Measurements from ENCODE around the gene PDLIM4.

PDLIM4 gene

DNA sequence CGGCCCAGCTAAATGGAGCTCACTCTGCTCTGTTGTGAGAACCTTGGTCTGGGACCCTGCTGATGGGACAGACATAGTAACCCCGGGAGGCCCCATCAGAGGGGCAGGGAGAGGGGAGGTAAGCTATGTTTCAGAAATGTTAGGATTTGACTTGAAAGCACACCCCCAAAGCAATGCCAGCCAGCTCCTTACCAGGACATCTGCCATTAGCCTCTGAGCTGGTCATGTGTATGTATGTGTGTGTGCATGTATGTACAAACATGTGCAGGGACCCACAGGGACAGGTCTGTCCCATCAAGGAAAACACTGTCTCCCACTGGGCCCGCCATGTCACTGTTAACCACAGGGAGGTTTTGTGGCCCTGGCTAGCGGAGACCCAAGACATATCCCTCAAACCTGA lies 51.2 kb downstream of the PDLIM4 start:
- Histone ChIP-seq H3K18ac (ENCODE audit: low read depth in 1 of 2, low read length in 2 of 2) (no peak overlapping the region), H3K4ac (ENCODE audit: low read depth in 1 of 2, low read length in 2 of 2) (no peak overlapping the region), H3K14ac (ENCODE audit: low read length in 2 of 2) (no peak overlapping the region), H3K23ac (ENCODE audit: low read length in 2 of 2) (no peak overlapping the region), H2AK5ac (ENCODE audit: low read length, severe bottlenecking) (no peak overlapping the region), H2BK120ac (ENCODE audit: low read depth, low read length) (no peak overlapping the region), H2BK5ac (ENCODE audit: low read depth, low read length, poor library complexity, severe bottlenecking) (no peak overlapping the region), H3K4me2 (ENCODE audit: low read length, poor library complexity, severe bottlenecking) (no peak overlapping the region), H3K4me1 (ENCODE audit: control insufficient read depth, insufficient read depth, low read depth, low read length) (no peaks in the 10 kb centered on the region), H3K27ac (ENCODE audit: low read length, poor library complexity, severe bottlenecking) (no peak overlapping the region), H3K27me3 (ENCODE audit: control insufficient read depth in 1 of 2, insufficient read depth in 1 of 2, low read length in 2 of 2) (no peaks in the 10 kb centered on the region), H3K79me1 (replicated peaks; ENCODE audit: low read length, poor library complexity, severe bottlenecking) (peaks cover 23% of the 10 kb centered on the region), H4K8ac (ENCODE audit: low read length) (no peak overlapping the region), H3K9me3 (ENCODE audit: control insufficient read depth, low read length) (peaks cover 10% of the 10 kb centered on the region), H2BK12ac (ENCODE audit: low read length in 2 of 2) (no peak overlapping the region), H3K4me3 (ENCODE audit: insufficient read depth in 1 of 2, low read depth in 1 of 2, low read length in 2 of 2) (no peak overlapping the region), H4K91ac (ENCODE audit: low read length) (no peak overlapping the region), H2BK15ac (ENCODE audit: low read depth, poor library complexity, severe bottlenecking) (no peak overlapping the region), H2AFZ (ENCODE audit: low read depth, low read length) (no peak overlapping the region), H3K9ac (ENCODE audit: low read length) (no peak overlapping the region), H3K36me3 (ENCODE audit: control insufficient read depth in 1 of 2, insufficient read depth in 2 of 2, low read depth in 1 of 2, low read length in 2 of 2) (peaks cover 0 to 17% of the 10 kb centered on the region in 2 experiments)
- no peak for DNase-seq
- WGBS: 96% methylated on average over 4 of the region's 4 CpGs

GRCh38 chr5:132309679-132310078 lies 52.2 kb downstream of the PDLIM4 start:
- DNase-seq: no peak
- Histone ChIP-seq H3K18ac (ENCODE audit: low read depth in 1 of 2, low read length in 2 of 2) (no peak overlapping the region), H3K27me3 (ENCODE audit: control insufficient read depth in 1 of 2, insufficient read depth in 1 of 2, low read length in 2 of 2) (no peaks in the 10 kb centered on the region), H3K23ac (ENCODE audit: low read length in 2 of 2) (no peak overlapping the region), H2BK12ac (ENCODE audit: low read length in 2 of 2) (no peak overlapping the region), H3K9ac (ENCODE audit: low read length) (no peak overlapping the region), H2AFZ (ENCODE audit: low read depth, low read length) (no peak overlapping the region), H2BK15ac (ENCODE audit: low read depth, poor library complexity, severe bottlenecking) (no peak overlapping the region), H3K9me3 (ENCODE audit: control insufficient read depth, low read length) (peaks cover 10% of the 10 kb centered on the region), H3K4me2 (ENCODE audit: low read length, poor library complexity, severe bottlenecking) (no peak overlapping the region), H4K91ac (ENCODE audit: low read length) (no peak overlapping the region), H3K27ac (ENCODE audit: low read length, poor library complexity, severe bottlenecking) (no peak overlapping the region), H3K4me3 (ENCODE audit: insufficient read depth in 1 of 2, low read depth in 1 of 2, low read length in 2 of 2) (no peak overlapping the region), H3K4ac (ENCODE audit: low read depth in 1 of 2, low read length in 2 of 2) (no peak overlapping the region), H4K8ac (ENCODE audit: low read length) (no peak overlapping the region), H3K14ac (ENCODE audit: low read length in 2 of 2) (no peak overlapping the region), H3K79me1 (replicated peaks; ENCODE audit: low read length, poor library complexity, severe bottlenecking) (peaks cover 21% of the 10 kb centered on the region), H3K4me1 (ENCODE audit: control insufficient read depth, insufficient read depth, low read depth, low read length) (no peaks in the 10 kb centered on the region), H3K36me3 (ENCODE audit: control insufficient read depth in 1 of 2, insufficient read depth in 2 of 2, low read depth in 1 of 2, low read length in 2 of 2) (peaks cover 4 to 24% of the 10 kb centered on the region in 2 experiments), H2BK5ac (ENCODE audit: low read depth, low read length, poor library complexity, severe bottlenecking) (no peak overlapping the region), H2AK5ac (ENCODE audit: low read length, severe bottlenecking) (no peak overlapping the region), H2BK120ac (ENCODE audit: low read depth, low read length) (no peak overlapping the region)

DNA sequence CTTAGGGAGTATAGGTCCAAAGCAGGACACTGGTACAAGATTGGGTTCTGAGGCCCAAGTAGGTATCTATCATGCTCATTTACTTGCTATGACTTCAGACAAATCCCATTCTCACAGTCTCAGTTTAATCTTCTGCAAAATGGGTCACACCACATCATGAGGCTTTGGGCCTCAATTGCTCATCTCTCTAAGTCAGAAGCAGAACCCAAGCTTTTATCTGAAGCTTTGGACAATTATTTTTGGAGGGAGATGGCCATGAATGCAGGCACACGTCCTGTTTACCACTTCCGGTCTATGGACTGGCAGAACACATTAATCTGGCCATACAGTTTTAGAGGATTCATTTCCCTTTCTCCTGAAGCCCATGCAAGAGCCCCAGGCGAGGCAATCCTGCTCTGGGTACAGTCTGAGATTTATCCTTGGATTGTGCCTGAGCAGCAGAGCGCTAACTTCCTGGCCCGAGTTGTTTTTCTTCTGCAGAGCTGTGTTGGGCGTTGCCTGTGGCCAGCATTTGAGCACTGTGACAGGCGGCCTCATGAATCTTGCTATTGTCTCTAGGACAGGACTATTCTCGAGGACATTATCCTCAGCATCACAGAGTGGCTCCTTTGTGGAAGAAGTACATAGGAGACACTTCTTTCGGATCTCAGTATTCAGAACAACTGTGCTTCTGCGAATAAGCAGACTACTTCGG lies 52.8 kb downstream of the PDLIM4 start:
- H2AK5ac ChIP-seq (ENCODE audit: low read length, severe bottlenecking): no peak overlapping the region
- H3K27me3 ChIP-seq (ENCODE audit: control insufficient read depth in 1 of 2, insufficient read depth in 1 of 2, low read length in 2 of 2): no peaks in the 10 kb centered on the region
- no peak for DNase-seq

GRCh38 chr5:132313366-132313765 lies 55.9 kb downstream of the PDLIM4 start:
- Histone ChIP-seq H2BK12ac (ENCODE audit: low read length in 2 of 2) (no peak overlapping the region), H2BK5ac (ENCODE audit: low read depth, low read length, poor library complexity, severe bottlenecking) (no peak overlapping the region), H4K91ac (ENCODE audit: low read length) (no peak overlapping the region), H3K9ac (ENCODE audit: low read length) (no peak overlapping the region), H3K14ac (ENCODE audit: low read length in 2 of 2) (no peak overlapping the region), H2BK120ac (ENCODE audit: low read depth, low read length) (no peak overlapping the region), H3K4ac (ENCODE audit: low read depth in 1 of 2, low read length in 2 of 2) (no peak overlapping the region), H2BK15ac (ENCODE audit: low read depth, poor library complexity, severe bottlenecking) (no peak overlapping the region), H3K79me1 (replicated peaks; ENCODE audit: low read length, poor library complexity, severe bottlenecking) (peaks cover 19% of the 10 kb centered on the region), H3K9me3 (ENCODE audit: control insufficient read depth, low read length) (no peaks in the 10 kb centered on the region), H3K4me2 (ENCODE audit: low read length, poor library complexity, severe bottlenecking) (no peak overlapping the region), H3K27me3 (ENCODE audit: control insufficient read depth in 1 of 2, insufficient read depth in 1 of 2, low read length in 2 of 2) (no peaks in the 10 kb centered on the region), H3K4me1 (ENCODE audit: control insufficient read depth, insufficient read depth, low read depth, low read length) (peaks cover 3% of the 10 kb centered on the region), H3K27ac (ENCODE audit: low read length, poor library complexity, severe bottlenecking) (no peak overlapping the region), H3K23ac (ENCODE audit: low read length in 2 of 2) (no peak overlapping the region), H2AFZ (ENCODE audit: low read depth, low read length) (no peak overlapping the region), H3K4me3 (ENCODE audit: insufficient read depth in 1 of 2, low read depth in 1 of 2, low read length in 2 of 2) (no peak overlapping the region), H4K8ac (ENCODE audit: low read length) (no peak overlapping the region), H3K18ac (ENCODE audit: low read depth in 1 of 2, low read length in 2 of 2) (no peak overlapping the region), H3K36me3 (ENCODE audit: control insufficient read depth in 1 of 2, insufficient read depth in 2 of 2, low read depth in 1 of 2, low read length in 2 of 2) (peaks cover 23 to 38% of the 10 kb centered on the region in 2 experiments), H2AK5ac (ENCODE audit: low read length, severe bottlenecking) (no peak overlapping the region)
- WGBS: 95% methylated on average over 4 of the region's 4 CpGs
- DNase-seq: no peak

More for the DNA sequence above, 52.8 kb downstream of the PDLIM4 start:
- Histone ChIP-seq H3K9me3 (ENCODE audit: control insufficient read depth, low read length) (peaks cover 7% of the 10 kb centered on the region), H3K4ac (ENCODE audit: low read depth in 1 of 2, low read length in 2 of 2) (no peak overlapping the region), H3K23ac (ENCODE audit: low read length in 2 of 2) (no peak overlapping the region), H4K91ac (ENCODE audit: low read length) (no peak overlapping the region), H3K27ac (ENCODE audit: low read length, poor library complexity, severe bottlenecking) (no peak overlapping the region), H3K9ac (ENCODE audit: low read length) (peak overlapping the region; percentile 47), H2BK5ac (ENCODE audit: low read depth, low read length, poor library complexity, severe bottlenecking) (no peak overlapping the region), H3K18ac (ENCODE audit: low read depth in 1 of 2, low read length in 2 of 2) (no peak overlapping the region), H2BK15ac (ENCODE audit: low read depth, poor library complexity, severe bottlenecking) (no peak overlapping the region), H2BK12ac (ENCODE audit: low read length in 2 of 2) (no peak overlapping the region), H3K36me3 (ENCODE audit: control insufficient read depth in 1 of 2, insufficient read depth in 2 of 2, low read depth in 1 of 2, low read length in 2 of 2) (peaks cover 10 to 30% of the 10 kb centered on the region in 2 experiments), H4K8ac (ENCODE audit: low read length) (no peak overlapping the region), H3K4me1 (ENCODE audit: control insufficient read depth, insufficient read depth, low read depth, low read length) (no peaks in the 10 kb centered on the region), H3K14ac (ENCODE audit: low read length in 2 of 2) (no peak overlapping the region), H3K4me2 (ENCODE audit: low read length, poor library complexity, severe bottlenecking) (no peak overlapping the region), H2BK120ac (ENCODE audit: low read depth, low read length) (no peak overlapping the region), H2AFZ (ENCODE audit: low read depth, low read length) (no peak overlapping the region), H3K79me1 (replicated peaks; ENCODE audit: low read length, poor library complexity, severe bottlenecking) (peaks cover 23% of the 10 kb centered on the region), H3K4me3 (ENCODE audit: insufficient read depth in 1 of 2, low read depth in 1 of 2, low read length in 2 of 2) (peak overlapping the region in 1 of 2 experiments; percentile 10)
- 84% methylated on average over 11 of the region's 11 CpGs for WGBS
